NCI-H2029 treated with DMSO at 0.1 percent for 48 hours (cell line): ENCODE results near the gene CPS1.
A peak's percentile ranks its signal among the peaks of the same experiment; 100 is the strongest.

Source experiments
- DNase-seq: peaks from one replicate; lab custom pipeline; 2025; lab: John Stamatoyannopoulos, UW

Gene CPS1

GRCh38 chr2:210546424-210547208 lies 9.8 kb upstream of the CPS1 start:
- DNase-seq = no peak

GRCh38 chr2:210548031-210548430 lies 8.4 kb upstream of the CPS1 start:
- no peak for DNase-seq

GRCh38 chr2:210548878-210549384 lies 7.5 kb upstream of the CPS1 start:
- DNase-seq = no peak

- DNase-seq = no peak
Observed at GRCh38 chr2:210551001-210551400, 5.4 kb upstream of the CPS1 start.

- no peak for DNase-seq
Observed at GRCh38 chr2:210553373-210553772, 3.0 kb upstream of the CPS1 start.

GRCh38 chr2:210555555-210555954 lies 844 bp upstream of the CPS1 start:
- no peak for DNase-seq

- DNase-seq = no peak
Observed at GRCh38 chr2:210557721-210558120, 1.3 kb downstream of the CPS1 start.

- DNase-seq = no peak
Observed at GRCh38 chr2:210558708-210559107, 2.3 kb downstream of the CPS1 start.

- DNase-seq = no peak
Observed at GRCh38 chr2:210559182-210559581, 2.8 kb downstream of the CPS1 start.

GRCh38 chr2:210561475-210561874 lies 5.1 kb downstream of the CPS1 start:
- no peak for DNase-seq

GRCh38 chr2:210562091-210562490 lies 5.7 kb downstream of the CPS1 start:
- no peak for DNase-seq

GRCh38 chr2:210562502-210563080 lies 6.2 kb downstream of the CPS1 start:
- DNase-seq = no peak

GRCh38 chr2:210567279-210567678 lies 10.9 kb downstream of the CPS1 start:
- no peak for DNase-seq

GRCh38 chr2:210568108-210568507 lies 11.7 kb downstream of the CPS1 start:
- no peak for DNase-seq

- DNase-seq = peak; percentile 76
Observed at GRCh38 chr2:210577263-210578071, 21.1 kb downstream of the CPS1 start.

GRCh38 chr2:210584834-210585233 lies 28.4 kb downstream of the CPS1 start:
- no peak for DNase-seq

GRCh38 chr2:210586381-210586780 lies 30.0 kb downstream of the CPS1 start:
- no peak for DNase-seq

- DNase-seq = no peak
Observed at GRCh38 chr2:210591663-210592062, 35.3 kb downstream of the CPS1 start.

- DNase-seq = no peak
Observed at GRCh38 chr2:210592726-210593125, 36.3 kb downstream of the CPS1 start.

GRCh38 chr2:210593166-210593565 lies 36.8 kb downstream of the CPS1 start:
- DNase-seq = no peak

GRCh38 chr2:210598219-210598618 lies 41.8 kb downstream of the CPS1 start:
- no peak for DNase-seq

- DNase-seq = no peak
Observed at GRCh38 chr2:210599476-210599875, 43.1 kb downstream of the CPS1 start.

GRCh38 chr2:210604666-210605065 lies 48.3 kb downstream of the CPS1 start:
- no peak for DNase-seq
